ENCODE data around the gene TGFBR3L. TPM values are rescaled to one million over a fixed set of nuclear protein-coding genes. Genes with fewer than 3 reads are reported as not detected.

TGFBR3L gene
- total RNA-seq, 1 donor from 2014 or later = 1.8 TPM

- peaks cover 23% of the 10 kb centered on the region for H3K36me3 Mint-ChIP-seq
- DNase-seq (ENCODE audit: low spot score) = no peak
- no peaks in the 10 kb centered on the region for H3K27me3 Mint-ChIP-seq (ENCODE audit: insufficient read depth, low read depth)
- no peak overlapping the region for H2AFZ ChIP-seq (replicated peaks)
- TF ChIP-seq EZH2 (IDR thresholded peaks at IDR 0.05) (no peak), EZH2phosphoT487 (IDR thresholded peaks at IDR 0.05) (no peak), CTCF (IDR thresholded peaks at IDR 0.05) (no peak)
- H3K79me2 ChIP-seq (ENCODE audit: low read depth) = peaks cover 17% of the 10 kb centered on the region
- no peak overlapping the region for H3K27ac Mint-ChIP-seq
- peaks cover 10% of the 10 kb centered on the region for H3F3A ChIP-seq (ENCODE audit: low read depth)
- H3K4me2 ChIP-seq = no peak overlapping the region
- peaks cover 48% of the 10 kb centered on the region for H4K20me1 ChIP-seq (ENCODE audit: low read depth)
- no peak overlapping the region for H3K4me3 ChIP-seq
- H3K36me3 ChIP-seq = no peaks in the 10 kb centered on the region
- H3K9ac ChIP-seq = no peak overlapping the region
- H3K4me1 ChIP-seq = no peaks in the 10 kb centered on the region
- H3K9me3 Mint-ChIP-seq = no peaks in the 10 kb centered on the region
- no peaks in the 10 kb centered on the region for H3K4me1 Mint-ChIP-seq
- no peak overlapping the region for H3K4me3 Mint-ChIP-seq
- no peak overlapping the region for H3K27ac ChIP-seq
- no peaks in the 10 kb centered on the region for H3K9me3 ChIP-seq (ENCODE audit: low read depth)
- no peaks in the 10 kb centered on the region for H3K27me3 ChIP-seq
Measured at GRCh38 chr19:7968008-7968795, 53.6 kb downstream of the TGFBR3L start.

Other genes with a start within 250 kb of the TGFBR3L start
- gene RETN, start 245.8 kb upstream of the TGFBR3L start, total RNA-seq (ENCODE audit: low replicate concordance) = not detected in 2 replicates
- gene MCEMP1, start 237.7 kb upstream of the TGFBR3L start, total RNA-seq (ENCODE audit: low replicate concordance) = not detected in 2 replicates
- gene TRAPPC5, start 234.0 kb upstream of the TGFBR3L start, total RNA-seq (ENCODE audit: low replicate concordance) = 24.4 and 53.7 TPM in 2 replicates
- gene FCER2, start 212.7 kb upstream of the TGFBR3L start, total RNA-seq (ENCODE audit: low replicate concordance) = not detected in 2 replicates
- gene CLEC4G, start 182.7 kb upstream of the TGFBR3L start, total RNA-seq (ENCODE audit: low replicate concordance) = not detected in 2 replicates
- gene CD209, start 167.3 kb upstream of the TGFBR3L start, total RNA-seq (ENCODE audit: low replicate concordance) = not detected in 2 replicates
- gene CLEC4M, start 151.6 kb upstream of the TGFBR3L start, total RNA-seq (ENCODE audit: low replicate concordance) = not detected in 2 replicates
- 4.1 and 13.5 TPM in 2 replicates for gene EVI5L, start 84.6 kb upstream of the TGFBR3L start, total RNA-seq (ENCODE audit: low replicate concordance)
- gene PRR36, start 40.4 kb upstream of the TGFBR3L start, total RNA-seq (ENCODE audit: low replicate concordance) = 0.07 and 2.8 TPM in 2 replicates
- gene LRRC8E, start 26.3 kb upstream of the TGFBR3L start, total RNA-seq (ENCODE audit: low replicate concordance) = 0.65 and 1.2 TPM in 2 replicates
- gene MAP2K7, start 11.0 kb upstream of the TGFBR3L start, total RNA-seq (ENCODE audit: low replicate concordance) = 14.4 and 20.7 TPM in 2 replicates
- 5.7 and 20.7 TPM in 2 replicates for gene SNAPC2, start 5.5 kb downstream of the TGFBR3L start, total RNA-seq (ENCODE audit: low replicate concordance)
- 3.7 and 34.3 TPM in 2 replicates for gene CTXN1, start 11.3 kb downstream of the TGFBR3L start, total RNA-seq (ENCODE audit: low replicate concordance)
- gene TIMM44, start 28.8 kb downstream of the TGFBR3L start, total RNA-seq (ENCODE audit: low replicate concordance) = 43.7 and 59.5 TPM in 2 replicates
- 108 TPM in 2 replicates for gene ELAVL1, start 90.8 kb downstream of the TGFBR3L start, total RNA-seq (ENCODE audit: low replicate concordance)
- gene CCL25, start 137.9 kb downstream of the TGFBR3L start, total RNA-seq (ENCODE audit: low replicate concordance) = 1.2 TPM in 1 of 2 replicates, not detected in the other
- 23.0 and 33.0 TPM in 2 replicates for gene FBN3, start 234.8 kb downstream of the TGFBR3L start, total RNA-seq (ENCODE audit: low replicate concordance)

All from neural progenitor cell (in vitro differentiated cells).